Measurements from ENCODE around the gene ATP6V1E1.
"Not testable (repeated sequence)": the region's sequence is repeated elsewhere in the genome, so short reads cannot be mapped to it uniquely, and the experiment has no call there.

The ATP6V1E1 gene

DNA sequence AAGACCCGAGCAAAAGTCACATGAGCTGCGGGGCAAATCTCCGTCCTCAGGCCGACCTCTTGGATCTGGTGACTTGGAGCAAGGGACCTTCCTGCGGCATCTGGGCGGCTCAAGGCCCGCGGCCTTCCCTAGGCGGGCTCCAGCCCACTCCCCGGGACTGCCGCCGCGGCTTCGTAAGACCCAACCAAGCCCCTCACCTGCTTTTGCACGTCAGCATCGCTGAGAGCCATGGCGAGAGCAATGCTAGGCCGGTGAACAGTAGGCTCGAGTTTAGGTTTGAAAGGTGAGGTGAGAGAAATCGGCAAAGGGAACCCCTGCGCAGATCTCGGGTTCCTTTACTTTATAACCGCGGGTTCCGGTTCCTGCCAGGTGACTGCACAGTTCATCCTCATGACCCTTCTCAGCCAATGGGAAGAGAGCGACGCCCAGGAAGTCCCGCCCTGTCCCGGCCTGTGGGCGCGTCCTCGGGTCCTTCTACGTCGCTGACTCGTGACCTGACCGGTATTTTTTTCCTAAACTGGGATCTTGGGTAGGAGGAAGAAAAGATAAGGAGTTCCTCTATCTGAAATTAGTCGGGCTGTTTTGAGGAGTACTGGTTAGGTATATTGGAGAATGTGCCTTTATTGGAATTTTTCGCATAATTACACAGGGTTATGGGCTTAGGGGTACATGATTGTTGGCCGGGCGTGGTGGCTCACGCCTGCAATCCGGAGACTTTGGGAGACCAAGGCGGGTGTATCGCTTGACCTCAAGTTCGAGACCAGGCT is at the start of gene ATP6V1E1:
Gene ATP6V1E1 (minus strand): TSS at position 344 of the 767 bp plus-strand sequence. CDS start 114 bp downstream, at position 230.
- Histone ChIP-seq H3K36me3 (ENCODE audit: control insufficient read depth, insufficient read depth, low read length) (no peaks in the 10 kb centered on the region), H3K27ac (ENCODE audit: low read length) (no peak within 1 kb of the TSS), H3K9me3 (ENCODE audit: control insufficient read depth, insufficient read depth, low read length) (no peaks in the 10 kb centered on the region), H3K4me1 (ENCODE audit: control insufficient read depth, insufficient read depth, low read length) (no peaks in the 10 kb centered on the region), H3K4me3 (ENCODE audit: low read length) (peak within 1 kb of the TSS; percentile 74), H3K27me3 (ENCODE audit: control insufficient read depth, insufficient read depth, low read length) (no peaks in the 10 kb centered on the region)
- WGBS (ENCODE audit: insufficient coverage, insufficient read length), result no CpG with 5 or more reads among the region's 45 CpGs
- DNase-seq (ENCODE audit: low read depth, low spot score), result peak; percentile 91

DNA sequence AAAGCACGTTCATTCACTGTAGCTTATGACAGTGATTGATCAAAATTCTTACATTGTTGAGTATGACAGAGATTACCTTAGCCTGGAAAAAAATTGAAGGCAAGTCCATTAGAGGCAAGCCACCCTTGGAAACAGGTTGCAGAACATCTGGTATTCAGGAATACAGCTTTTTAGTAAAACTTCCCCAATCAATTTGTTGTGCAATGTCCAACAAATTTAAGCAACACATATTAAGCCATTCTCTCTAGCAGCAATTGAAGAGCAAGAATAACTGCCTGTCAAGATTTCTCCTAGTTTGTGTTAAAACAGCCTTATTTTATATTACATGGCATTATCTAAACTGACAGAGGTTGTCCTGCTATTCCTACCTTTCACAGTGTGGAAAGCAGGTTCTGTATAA is 47.0 kb upstream of the ATP6V1E1 start:
- Histone ChIP-seq H3K9me3 (ENCODE audit: control insufficient read depth, insufficient read depth, low read length) (no peaks in the 10 kb centered on the region), H3K36me3 (ENCODE audit: control insufficient read depth, insufficient read depth, low read length) (peaks cover 2% of the 10 kb centered on the region; the same call in 1 of the 2 replicates)
- WGBS (ENCODE audit: insufficient coverage, insufficient read length), result no CpG with 5 or more reads among the region's 1 CpG

GRCh38 chr22:17674152-17674551 is 45.6 kb upstream of the ATP6V1E1 start:
- Histone ChIP-seq H3K4me3 (ENCODE audit: low read length) (no peak overlapping the region), H3K27me3 (ENCODE audit: control insufficient read depth, insufficient read depth, low read length) (no peaks in the 10 kb centered on the region), H3K27ac (ENCODE audit: low read length) (no peak overlapping the region), H3K9me3 (ENCODE audit: control insufficient read depth, insufficient read depth, low read length) (no peaks in the 10 kb centered on the region), H3K4me1 (ENCODE audit: control insufficient read depth, insufficient read depth, low read length) (no peaks in the 10 kb centered on the region), H3K36me3 (ENCODE audit: control insufficient read depth, insufficient read depth, low read length) (peaks cover 2% of the 10 kb centered on the region; the same call in 1 of the 2 replicates)
- WGBS (ENCODE audit: insufficient coverage, insufficient read length), result no CpG with 5 or more reads among the region's 7 CpGs
- DNase-seq (ENCODE audit: low read depth, low spot score), result no peak

More for the DNA sequence above, 47.0 kb upstream of the ATP6V1E1 start:
- DNase-seq (ENCODE audit: low read depth, low spot score), result no peak
- H3K4me1 ChIP-seq (ENCODE audit: control insufficient read depth, insufficient read depth, low read length), result no peaks in the 10 kb centered on the region; the same call in 1 of the 2 replicates
- no peak overlapping the region for H3K4me3 ChIP-seq (ENCODE audit: low read length)
- no peaks in the 10 kb centered on the region for H3K27me3 ChIP-seq (ENCODE audit: control insufficient read depth, insufficient read depth, low read length)
- no peak overlapping the region for H3K27ac ChIP-seq (ENCODE audit: low read length)

DNA sequence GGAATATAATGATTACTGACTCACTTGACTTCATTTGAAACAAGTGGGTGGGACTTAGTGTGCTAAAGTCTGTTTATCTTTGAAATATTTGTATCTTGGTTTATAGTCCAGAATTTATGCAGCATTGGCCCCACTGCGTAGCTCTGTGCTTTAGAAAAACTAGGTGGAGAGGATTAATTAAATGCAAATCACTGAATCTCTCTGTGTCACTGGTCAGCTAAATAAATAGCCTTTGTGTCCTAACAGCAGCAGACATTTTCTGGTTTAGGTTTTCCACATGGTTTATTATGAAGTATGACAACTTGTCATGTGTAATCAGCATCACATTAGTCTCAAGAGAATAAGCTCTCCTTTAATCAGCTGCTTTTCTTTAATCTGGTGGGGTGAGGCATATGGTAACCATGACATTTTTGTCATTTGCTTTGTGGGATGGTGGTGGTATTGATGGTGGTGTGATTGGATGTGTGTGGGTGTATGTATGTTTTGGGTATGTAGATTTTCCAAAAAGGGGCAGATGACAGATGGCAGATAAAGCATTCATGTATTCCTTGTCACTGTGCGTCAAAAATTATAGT is 44.0 kb upstream of the ATP6V1E1 start:
- H3K27ac ChIP-seq (ENCODE audit: low read length), result no peak overlapping the region
- no CpG with 5 or more reads among the region's 2 CpGs for WGBS (ENCODE audit: insufficient coverage, insufficient read length)

DNA sequence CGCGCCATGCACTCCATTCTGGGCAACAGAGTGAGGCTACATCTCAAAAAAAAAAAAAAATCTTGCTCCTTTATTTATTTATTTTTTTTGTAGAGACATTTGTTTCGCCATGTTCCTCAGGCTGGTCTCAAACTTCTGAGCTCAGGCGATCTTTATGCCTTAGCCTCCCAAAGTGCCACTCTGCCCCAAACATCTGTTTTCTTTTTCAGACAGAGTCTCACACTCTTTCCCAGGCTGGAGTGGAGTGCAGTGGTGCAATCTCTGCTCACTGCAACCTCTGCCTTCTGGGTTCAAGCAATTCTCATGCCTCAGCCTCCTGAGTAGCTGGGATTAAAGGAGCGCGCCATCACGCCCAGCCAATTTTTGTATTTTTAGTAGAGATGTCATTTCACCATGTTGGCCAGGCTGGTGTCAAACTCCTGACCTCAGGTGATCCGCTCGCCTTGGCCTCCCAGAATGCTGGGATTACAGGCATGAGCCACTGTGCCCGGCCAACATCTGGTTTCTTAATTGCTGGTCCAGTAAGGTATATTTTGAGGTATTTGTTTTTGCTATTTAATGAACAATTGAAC is 43.1 kb upstream of the ATP6V1E1 start:
- not testable (repeated sequence) for H3K27me3 ChIP-seq (ENCODE audit: control insufficient read depth, insufficient read depth, low read length)
- no CpG with 5 or more reads among the region's 10 CpGs for WGBS (ENCODE audit: insufficient coverage, insufficient read length)

More for the DNA sequence above, 44.0 kb upstream of the ATP6V1E1 start:
- H3K4me1 ChIP-seq (ENCODE audit: control insufficient read depth, insufficient read depth, low read length), result no peaks in the 10 kb centered on the region
- no peak for DNase-seq (ENCODE audit: low read depth, low spot score)
- H3K4me3 ChIP-seq (ENCODE audit: low read length), result no peak overlapping the region
- no peaks in the 10 kb centered on the region for H3K27me3 ChIP-seq (ENCODE audit: control insufficient read depth, insufficient read depth, low read length)
- no peaks in the 10 kb centered on the region for H3K9me3 ChIP-seq (ENCODE audit: control insufficient read depth, insufficient read depth, low read length)
- peaks cover 2% of the 10 kb centered on the region; the same call in 1 of the 2 replicates for H3K36me3 ChIP-seq (ENCODE audit: control insufficient read depth, insufficient read depth, low read length)

GRCh38 chr22:17665854-17666253 is 37.3 kb upstream of the ATP6V1E1 start:
- Histone ChIP-seq H3K4me3 (ENCODE audit: low read length) (no peak overlapping the region), H3K4me1 (ENCODE audit: control insufficient read depth, insufficient read depth, low read length) (no peaks in the 10 kb centered on the region), H3K27ac (ENCODE audit: low read length) (no peak overlapping the region), H3K27me3 (ENCODE audit: control insufficient read depth, insufficient read depth, low read length) (no peaks in the 10 kb centered on the region), H3K9me3 (ENCODE audit: control insufficient read depth, insufficient read depth, low read length) (no peaks in the 10 kb centered on the region), H3K36me3 (ENCODE audit: control insufficient read depth, insufficient read depth, low read length) (peaks cover 9% of the 10 kb centered on the region)
- no peak for DNase-seq (ENCODE audit: low read depth, low spot score)
- 92% methylated on average over 2 of the region's 3 CpGs for WGBS (ENCODE audit: insufficient coverage, insufficient read length)

More for the DNA sequence above, 43.1 kb upstream of the ATP6V1E1 start:
- H3K36me3 ChIP-seq (ENCODE audit: control insufficient read depth, insufficient read depth, low read length); H3K9me3 ChIP-seq (ENCODE audit: control insufficient read depth, insufficient read depth, low read length); H3K27ac ChIP-seq (ENCODE audit: low read length); H3K4me3 ChIP-seq (ENCODE audit: low read length); H3K4me1 ChIP-seq (ENCODE audit: control insufficient read depth, insufficient read depth, low read length); DNase-seq (ENCODE audit: low read depth, low spot score): not testable (repeated sequence)

- no peaks in the 10 kb centered on the region for H3K4me1 ChIP-seq (ENCODE audit: control insufficient read depth, insufficient read depth, low read length)
- H3K27ac ChIP-seq (ENCODE audit: low read length), result no peak overlapping the region
- H3K4me3 ChIP-seq (ENCODE audit: low read length), result no peak overlapping the region
- no CpG with 5 or more reads among the region's 3 CpGs for WGBS (ENCODE audit: insufficient coverage, insufficient read length)
- H3K9me3 ChIP-seq (ENCODE audit: control insufficient read depth, insufficient read depth, low read length), result no peaks in the 10 kb centered on the region
- no peak for DNase-seq (ENCODE audit: low read depth, low spot score)
- H3K36me3 ChIP-seq (ENCODE audit: control insufficient read depth, insufficient read depth, low read length), result peaks cover 7% of the 10 kb centered on the region
- H3K27me3 ChIP-seq (ENCODE audit: control insufficient read depth, insufficient read depth, low read length), result no peaks in the 10 kb centered on the region
These were observed 36.7 kb upstream of the ATP6V1E1 start for GRCh38 chr22:17665248-17665647.

- Histone ChIP-seq H3K9me3 (ENCODE audit: control insufficient read depth, insufficient read depth, low read length) (no peaks in the 10 kb centered on the region), H3K27ac (ENCODE audit: low read length) (no peak overlapping the region), H3K4me1 (ENCODE audit: control insufficient read depth, insufficient read depth, low read length) (no peaks in the 10 kb centered on the region), H3K4me3 (ENCODE audit: low read length) (no peak overlapping the region), H3K27me3 (ENCODE audit: control insufficient read depth, insufficient read depth, low read length) (no peaks in the 10 kb centered on the region), H3K36me3 (ENCODE audit: control insufficient read depth, insufficient read depth, low read length) (peaks cover 7% of the 10 kb centered on the region)
- DNase-seq (ENCODE audit: low read depth, low spot score), result no peak
- no CpG with 5 or more reads among the region's 6 CpGs for WGBS (ENCODE audit: insufficient coverage, insufficient read length)
These were observed 36.0 kb upstream of the ATP6V1E1 start for GRCh38 chr22:17664414-17665055.

GRCh38 chr22:17656870-17657395 is 28.4 kb upstream of the ATP6V1E1 start:
- H3K9me3 ChIP-seq (ENCODE audit: control insufficient read depth, insufficient read depth, low read length), result no peaks in the 10 kb centered on the region
- no peaks in the 10 kb centered on the region for H3K4me1 ChIP-seq (ENCODE audit: control insufficient read depth, insufficient read depth, low read length)
- DNase-seq (ENCODE audit: low read depth, low spot score), result no peak
- no CpG with 5 or more reads among the region's 10 CpGs for WGBS (ENCODE audit: insufficient coverage, insufficient read length)
- no peaks in the 10 kb centered on the region for H3K27me3 ChIP-seq (ENCODE audit: control insufficient read depth, insufficient read depth, low read length)
- H3K36me3 ChIP-seq (ENCODE audit: control insufficient read depth, insufficient read depth, low read length), result no peaks in the 10 kb centered on the region; the same call in 1 of the 2 replicates
- no peak overlapping the region for H3K4me3 ChIP-seq (ENCODE audit: low read length)
- H3K27ac ChIP-seq (ENCODE audit: low read length), result no peak overlapping the region

DNA sequence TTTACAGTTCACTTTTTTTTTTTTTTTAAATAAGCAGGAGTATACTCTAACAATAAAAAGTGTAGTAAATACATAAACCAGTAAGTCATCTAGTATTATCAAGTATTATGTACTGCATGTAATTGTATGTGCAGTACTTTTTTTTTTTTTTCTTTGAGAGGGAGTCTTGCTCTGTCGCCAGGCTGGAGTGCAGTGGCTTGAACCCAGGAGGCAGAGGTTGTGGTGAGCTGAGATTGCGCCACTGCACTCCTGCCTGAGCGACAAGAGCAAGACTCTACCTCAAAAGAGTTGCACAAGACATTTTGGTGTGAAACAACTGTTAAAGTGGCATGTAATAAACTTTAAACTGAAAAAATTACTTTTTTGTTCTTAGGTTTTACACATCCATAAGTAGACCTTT is 26.7 kb upstream of the ATP6V1E1 start:
- WGBS (ENCODE audit: insufficient coverage, insufficient read length), result no CpG with 5 or more reads among the region's 3 CpGs
- H3K27ac ChIP-seq (ENCODE audit: low read length), result no peak overlapping the region
- no peaks in the 10 kb centered on the region for H3K27me3 ChIP-seq (ENCODE audit: control insufficient read depth, insufficient read depth, low read length)

More for the DNA sequence above, 26.7 kb upstream of the ATP6V1E1 start:
- DNase-seq (ENCODE audit: low read depth, low spot score), result no peak
- Histone ChIP-seq H3K9me3 (ENCODE audit: control insufficient read depth, insufficient read depth, low read length) (no peaks in the 10 kb centered on the region), H3K4me1 (ENCODE audit: control insufficient read depth, insufficient read depth, low read length) (no peaks in the 10 kb centered on the region), H3K4me3 (ENCODE audit: low read length) (no peak overlapping the region), H3K36me3 (ENCODE audit: control insufficient read depth, insufficient read depth, low read length) (no peaks in the 10 kb centered on the region; the same call in 1 of the 2 replicates)

Data from iPS DF 6.9 (cell line).